ENCODE measurements around the gene LEKR1.
"Not testable (repeated sequence)": the region's sequence is repeated elsewhere in the genome, so short reads cannot be mapped to it uniquely, and the experiment has no call there.

The LEKR1 gene

DNA sequence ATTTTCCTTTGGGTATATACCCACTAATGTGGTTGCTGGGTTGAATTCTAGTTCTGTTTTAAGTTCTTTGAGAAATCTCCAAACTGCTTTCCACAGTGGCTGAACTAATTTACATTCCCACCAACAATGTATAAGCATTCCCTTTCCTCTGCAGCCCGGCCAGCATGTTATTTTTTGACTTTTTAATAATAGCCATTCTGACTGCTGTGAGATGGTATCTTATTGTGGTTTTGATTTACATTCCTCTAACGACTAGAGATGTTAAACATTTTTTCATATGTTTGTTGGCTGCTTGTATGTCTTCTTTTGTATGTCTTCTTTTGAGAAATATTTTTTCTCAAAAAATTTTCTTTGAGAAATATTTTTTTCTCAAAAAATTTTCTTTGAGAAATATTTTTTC, 84.7 kb downstream of the LEKR1 start:
- DNase-seq: not testable (repeated sequence)

GRCh38 chr3:156914300-156914699, 88.1 kb downstream of the LEKR1 start:
- not testable (repeated sequence) for DNase-seq

- DNase-seq: no peak
Observed at GRCh38 chr3:156915372-156915771, 89.2 kb downstream of the LEKR1 start.

DNA sequence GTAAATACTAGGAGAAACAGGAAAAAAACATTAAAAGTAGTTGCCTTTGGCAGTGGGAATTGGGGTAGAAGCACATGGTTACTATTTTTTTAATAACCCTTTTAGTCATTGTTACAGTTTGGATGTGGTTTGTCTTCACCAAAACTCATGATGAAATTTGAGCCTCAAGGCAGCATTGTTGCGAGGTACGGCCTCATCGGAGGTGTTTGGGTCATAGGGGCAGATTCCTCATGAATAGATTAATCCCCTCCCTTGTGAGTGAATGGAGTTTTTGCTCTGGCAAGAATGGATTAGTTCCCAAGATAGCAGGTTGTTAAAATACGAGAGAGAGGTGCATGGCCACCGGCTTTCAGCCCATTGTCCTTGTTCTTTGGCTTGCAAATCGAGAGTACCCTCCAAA, 92.6 kb downstream of the LEKR1 start:
- DNase-seq: no peak

- no peak for DNase-seq
Observed at GRCh38 chr3:156919818-156920217, 93.7 kb downstream of the LEKR1 start.

GRCh38 chr3:156920399-156920798, 94.2 kb downstream of the LEKR1 start:
- no peak for DNase-seq

- DNase-seq: no peak
Observed at GRCh38 chr3:156923349-156923748, 97.2 kb downstream of the LEKR1 start.

DNA sequence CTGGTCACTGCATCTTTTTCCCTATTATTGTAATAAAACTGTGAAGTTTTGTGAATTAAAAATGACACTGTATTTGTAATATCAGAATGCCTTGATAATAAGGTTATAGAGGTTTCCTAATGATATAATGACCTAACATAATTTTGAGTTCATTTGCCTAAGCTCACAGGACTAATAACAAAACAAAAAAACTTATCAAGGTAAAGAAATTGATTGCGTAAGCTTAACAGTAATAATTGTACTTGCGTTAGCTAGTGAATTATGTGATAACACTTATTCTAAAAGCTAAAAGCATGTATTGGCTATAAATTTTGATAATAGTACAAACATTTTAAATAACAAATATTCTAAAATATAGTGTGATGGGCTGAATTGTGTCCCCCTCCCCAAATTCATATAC, 112.6 kb downstream of the LEKR1 start:
- no peak for DNase-seq

DNA sequence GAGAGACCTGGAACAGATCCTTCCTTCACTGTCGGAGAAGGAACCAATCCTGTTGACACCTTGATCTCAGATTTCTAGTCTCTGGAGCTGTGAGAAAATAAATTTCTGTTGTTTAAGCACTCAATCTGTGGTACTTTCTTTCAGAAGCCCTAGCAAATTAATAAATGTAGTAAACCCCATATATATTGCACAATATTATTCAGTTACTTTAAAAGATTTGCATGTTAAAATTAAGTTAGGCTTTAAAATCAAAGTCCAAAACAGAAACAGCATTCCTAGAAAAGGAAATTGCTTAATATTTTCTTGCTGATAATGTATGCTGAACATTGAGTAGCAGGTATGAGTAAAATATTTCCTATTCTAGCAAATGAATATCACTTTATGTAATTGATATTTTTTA, 113.2 kb downstream of the LEKR1 start:
- no peak for DNase-seq

DNA sequence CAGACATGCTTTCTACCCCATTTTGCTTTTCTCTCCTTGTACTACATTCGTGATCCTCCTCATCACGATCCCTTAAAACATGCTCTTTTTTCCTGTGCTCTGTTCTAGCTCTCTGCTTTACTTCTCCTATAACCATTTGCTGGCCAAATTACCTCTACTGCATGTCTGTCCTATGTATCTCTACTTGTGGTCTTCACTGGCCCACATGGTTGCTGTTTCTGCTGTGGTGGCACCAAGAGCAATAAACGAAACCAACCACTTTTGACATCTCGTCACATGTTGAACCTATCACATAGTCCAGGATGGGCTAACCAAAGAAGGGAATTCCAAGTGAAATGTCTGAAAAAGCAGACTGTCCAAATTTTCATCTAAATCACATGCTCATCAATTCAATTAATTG, 115.2 kb downstream of the LEKR1 start:
- no peak for DNase-seq

DNA sequence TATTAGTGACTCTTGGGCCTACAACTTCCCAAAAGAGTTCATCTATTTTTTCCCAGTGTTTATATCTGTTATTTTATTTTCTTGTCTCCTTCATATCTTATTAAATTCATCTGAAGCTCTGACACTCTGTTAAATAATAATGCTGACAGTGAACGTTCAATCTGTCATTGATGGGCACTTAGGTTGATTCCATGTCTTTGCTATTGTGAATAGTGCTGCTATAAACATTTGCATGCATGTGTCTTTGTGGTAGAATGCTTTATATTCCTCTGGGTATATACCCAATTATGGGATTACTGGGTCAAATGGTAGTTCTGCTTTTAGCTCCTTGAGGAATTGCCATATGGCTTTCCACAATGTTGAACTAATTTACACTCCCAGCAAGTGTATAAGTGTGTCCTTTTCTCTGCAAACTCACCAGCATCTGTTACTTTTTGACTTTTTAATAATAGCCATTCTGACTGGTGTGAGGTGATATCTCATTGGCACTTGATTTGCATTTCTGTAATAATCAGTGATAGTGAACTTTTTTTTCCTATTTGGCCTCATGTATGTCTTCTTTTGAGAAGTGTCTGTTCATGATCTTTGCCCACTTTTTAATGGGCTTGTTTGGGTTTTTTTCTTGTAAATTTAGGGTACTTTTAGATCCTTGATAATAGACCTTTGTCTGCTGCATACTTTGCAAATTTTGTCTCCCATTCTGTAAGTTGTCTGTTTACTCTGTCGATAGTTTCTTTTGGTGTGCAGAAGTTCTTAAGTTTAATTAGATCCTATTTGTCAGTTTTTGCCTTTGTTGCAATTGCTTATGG, 122.5 kb downstream of the LEKR1 start:
- no peak for DNase-seq

GRCh38 chr3:156952011-156952410, 125.9 kb downstream of the LEKR1 start:
- no peak for DNase-seq

DNA sequence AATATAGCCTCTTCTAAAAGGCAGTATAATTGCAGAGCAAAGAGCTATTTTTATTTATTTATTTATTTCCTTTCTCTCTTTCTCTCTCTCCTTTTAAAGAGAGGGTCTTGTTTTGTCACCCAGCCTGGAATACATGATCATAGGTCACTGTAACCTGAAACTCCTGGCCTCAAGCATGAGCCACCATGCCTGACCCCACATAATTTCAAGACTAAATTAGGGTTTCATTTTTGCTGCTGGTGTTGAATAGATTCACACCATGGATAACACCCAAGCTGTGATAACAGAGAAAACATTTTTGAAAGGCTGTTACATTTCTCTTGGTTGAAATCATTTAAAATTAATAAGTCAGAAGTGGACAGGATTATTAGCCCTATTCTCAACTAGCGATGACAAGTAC, 131.6 kb downstream of the LEKR1 start:
- DNase-seq: no peak

DNA sequence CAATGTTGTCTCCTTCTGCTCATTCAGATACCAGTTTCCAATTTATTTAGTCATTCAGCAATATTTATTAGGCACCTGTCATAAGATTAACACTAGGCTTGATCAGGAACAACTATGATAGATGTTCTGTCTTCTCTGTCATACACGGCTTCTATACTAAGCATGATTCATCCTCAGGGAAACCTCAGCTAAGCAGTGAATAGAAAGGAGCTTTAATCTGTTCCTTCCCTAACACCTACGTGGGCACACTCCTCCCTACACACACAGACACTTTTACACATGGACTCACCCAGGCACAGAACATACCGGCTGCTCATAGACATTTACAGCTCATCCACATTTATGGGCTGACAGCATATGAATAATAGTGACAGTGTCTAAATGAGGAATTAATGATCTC, 136.9 kb downstream of the LEKR1 start:
- DNase-seq: no peak

DNA sequence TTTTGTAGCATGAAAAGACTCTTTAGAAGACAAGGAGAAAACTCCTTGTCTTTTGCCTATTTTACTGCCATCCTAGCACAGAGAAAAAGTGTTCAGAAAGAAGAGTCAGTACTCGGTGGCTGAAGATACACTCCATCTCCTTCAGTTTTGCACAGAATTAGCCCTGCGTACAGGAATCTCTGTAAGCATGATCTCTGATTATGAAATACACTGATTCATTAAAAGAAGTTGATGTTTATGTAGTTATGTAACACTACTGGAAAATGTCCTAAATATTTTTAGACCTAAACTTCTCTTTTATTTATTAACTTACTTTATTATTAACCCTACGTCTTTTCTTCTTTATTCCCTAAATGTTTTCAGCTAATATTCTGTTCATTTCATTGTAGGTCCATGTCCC, 138.4 kb downstream of the LEKR1 start:
- no peak for DNase-seq

DNA sequence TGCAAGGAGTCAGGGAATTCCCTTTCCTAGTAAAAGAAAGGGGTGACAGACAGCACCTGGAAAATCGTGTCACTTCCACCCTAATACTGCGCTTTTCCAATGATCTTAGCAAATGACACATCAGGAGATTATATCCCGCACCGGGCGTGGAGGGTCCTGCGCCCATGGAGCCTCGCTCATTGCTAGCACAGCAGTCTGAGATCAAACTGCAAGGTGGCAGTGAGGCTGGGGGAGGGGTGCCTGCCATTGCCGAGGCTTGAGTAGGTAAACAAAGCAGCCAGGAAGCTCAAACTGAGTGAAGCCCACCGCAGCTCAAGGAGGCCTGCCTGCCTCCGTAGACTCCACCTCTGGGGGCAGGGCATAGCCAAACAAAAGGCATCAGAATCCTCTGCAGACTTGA, 140.2 kb downstream of the LEKR1 start:
- DNase-seq: not testable (repeated sequence)

DNA sequence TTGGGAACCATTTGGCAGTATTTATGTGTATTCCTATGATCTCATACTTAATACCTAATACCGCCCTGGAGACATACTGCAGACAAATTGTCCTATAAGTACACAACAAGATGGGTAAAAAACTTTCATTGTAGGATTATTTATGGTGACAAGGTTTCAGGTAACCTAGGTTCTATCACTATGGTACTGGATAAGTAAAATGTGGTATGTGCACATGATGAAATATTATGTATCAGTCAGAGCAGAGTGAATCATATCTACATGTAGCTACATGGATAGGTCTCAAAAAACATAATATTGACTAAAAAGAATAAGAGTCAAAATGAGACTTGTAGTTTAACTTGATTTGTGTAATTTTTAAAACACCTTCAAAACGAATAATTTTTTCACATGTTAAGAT, 147.8 kb downstream of the LEKR1 start:
- DNase-seq: no peak

GRCh38 chr3:156974931-156975330, 148.8 kb downstream of the LEKR1 start:
- DNase-seq: no peak

- DNase-seq: no peak
Observed at GRCh38 chr3:156975721-156976120, 149.6 kb downstream of the LEKR1 start.

DNA sequence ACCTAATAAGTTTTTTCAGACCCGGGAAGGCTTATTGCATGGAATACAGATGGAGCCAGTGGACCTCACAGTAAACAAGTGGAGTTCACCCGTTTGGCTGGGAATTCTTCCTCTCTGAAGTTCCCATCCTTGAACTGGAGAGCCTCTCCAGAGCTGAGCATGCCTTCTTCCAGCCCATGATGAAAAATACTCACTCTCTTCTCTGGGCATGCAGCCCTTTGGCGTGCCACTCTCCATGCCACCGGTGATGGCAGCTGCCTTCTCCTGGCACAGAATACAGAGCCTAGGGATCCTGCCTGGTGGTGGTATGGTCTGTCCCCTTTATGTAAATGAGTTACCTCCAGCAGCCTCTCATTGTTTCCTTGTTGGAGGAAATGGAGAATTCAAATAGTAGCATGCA, 150.8 kb downstream of the LEKR1 start:
- DNase-seq: no peak

GRCh38 chr3:156978481-156978961, 152.4 kb downstream of the LEKR1 start:
- no peak for DNase-seq

DNA sequence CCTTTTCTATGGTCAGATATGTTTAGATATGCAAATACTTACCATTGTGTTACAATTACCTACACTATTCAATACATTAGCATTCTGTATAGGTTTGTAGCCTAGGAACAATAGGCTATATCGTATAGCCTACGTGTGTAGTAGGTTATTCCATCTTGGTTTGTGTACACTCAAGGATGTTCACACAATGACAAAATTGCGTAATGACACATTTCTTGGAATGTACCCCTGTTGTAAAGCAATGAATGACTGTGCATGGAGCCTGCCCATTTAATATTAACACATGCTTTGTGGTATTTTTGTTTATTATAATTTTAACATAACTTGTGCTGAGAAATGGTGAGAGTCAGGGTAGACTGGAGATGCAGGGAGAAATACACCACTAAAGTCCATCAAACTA, 154.9 kb downstream of the LEKR1 start:
- no peak for DNase-seq

- no peak for DNase-seq
Observed at GRCh38 chr3:156983559-156983958, 157.4 kb downstream of the LEKR1 start.

GRCh38 chr3:156985711-156986110, 159.6 kb downstream of the LEKR1 start:
- no peak for DNase-seq

DNA sequence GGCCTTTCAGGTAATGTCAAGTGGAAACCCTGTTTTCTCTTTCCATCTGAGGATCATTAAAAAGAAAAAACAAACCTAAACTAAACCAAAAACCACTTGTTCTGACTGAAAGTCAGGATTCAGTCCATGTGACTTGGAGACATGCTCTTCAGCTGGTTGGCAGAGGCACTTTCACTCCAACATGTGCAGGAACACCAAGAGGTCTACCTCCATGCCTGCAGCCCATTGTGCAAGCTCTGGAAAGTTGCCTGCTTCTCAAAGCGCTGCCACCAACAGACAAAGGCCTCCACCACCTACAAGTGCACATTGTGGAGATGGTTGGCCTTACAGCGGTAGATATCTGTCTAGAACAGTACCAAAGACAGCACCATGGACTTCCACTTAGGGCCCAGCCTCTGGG, 161.8 kb downstream of the LEKR1 start:
- no peak for DNase-seq
